Measurements from ENCODE around the gene CWF19L2.
"Not testable (repeated sequence)": the region's sequence is repeated elsewhere in the genome, so short reads cannot be mapped to it uniquely, and the experiment has no call there.

GRCh38 chr11:107497371-107497770, 39.7 kb upstream of the CWF19L2 start:
- not testable (repeated sequence) for TF ChIP-seq CTCF (conservative IDR thresholded peaks at IDR 0.05 in 1 of 2, IDR thresholded peaks at IDR 0.05 in 1 of 2; ENCODE audit: extremely low read depth in 1 of 2, insufficient read depth in 1 of 2, low read depth in 1 of 2, low read length in 2 of 2); EZH2 (IDR thresholded peaks at IDR 0.05; ENCODE audit: borderline replicate concordance, low read length)
